OCI-LY7 (cell line): Measurements from ENCODE around the gene DLG5. TPM values are rescaled to one million over a fixed set of nuclear protein-coding genes. Genes with fewer than 3 reads are reported as not detected.

Source experiments
- BruUV-seq: library from RNA; stranded (reverse); fragments of 400-500 nt; replicated peaks from 2 replicates; lab custom pipeline; 2021; lab: Mats Ljungman, UMichigan
- CTCF ChIA-PET: fragments of 300-600 bp; sonication (Branson Sonifier 250); formaldehyde crosslinking; loops from one replicate; lab custom pipeline; 2022; ENCODE audit warnings: antibody characterized with exemption; ENCODE audit not compliant: unreplicated experiment; lab: Charles Lee
- POLR2A ChIA-PET: fragments of 300-600 bp; sonication (Branson Sonifier 250); formaldehyde crosslinking; loops from one replicate; lab custom pipeline; 2022; ENCODE audit warnings: antibody characterized with exemption; lab: Charles Lee
- DNase-seq: peaks from one replicate; pipeline ENCODE4 v3.0.0-alpha.2; 2015; ENCODE audit warnings: low spot score
- H2AFZ ChIP-seq: fragments of 200-600 bp; sonication (generic), shearing (Covaris generic); 2 replicates; pipeline ENCODE4 v1.6.1; 2014; ENCODE audit warnings: mild to moderate bottlenecking, antibody characterized with exemption, low read length, moderate library complexity
- H3K27ac ChIP-seq: fragments of 200-600 bp; sonication (generic); 2 replicates; pipeline ENCODE4 v1.5.1; 2014; ENCODE audit warnings: mixed run types, low read depth, mild to moderate bottlenecking, moderate library complexity, low read length, inconsistent platforms; ENCODE audit not compliant: poor library complexity, severe bottlenecking
- H3K36me3 ChIP-seq: fragments of 200-600 bp; sonication (generic); 2 replicates; pipeline ENCODE4 v1.6.1; 2014; ENCODE audit warnings: mild to moderate bottlenecking, antibody characterized with exemption, low read length, moderate library complexity, mixed read lengths; ENCODE audit not compliant: insufficient read depth
- H3K4me1 ChIP-seq: fragments of 200-600 bp; sonication (generic); 2 replicates; pipeline ENCODE4 v1.5.1; 2014; ENCODE audit warnings: mild to moderate bottlenecking, low read length; ENCODE audit not compliant: insufficient read depth, poor library complexity, severe bottlenecking
- H3K4me2 ChIP-seq: fragments of 200-600 bp; sonication (generic); 2 replicates; pipeline ENCODE4 v1.6.1; 2014; ENCODE audit warnings: mild to moderate bottlenecking, low read length
- H3K4me3 ChIP-seq: fragments of 200-600 bp; sonication (generic); 2 replicates; pipeline ENCODE4 v1.5.1; 2014; ENCODE audit warnings: mild to moderate bottlenecking, low read depth, low read length; ENCODE audit not compliant: poor library complexity, severe bottlenecking
- H3K79me2 ChIP-seq: fragments of 200-600 bp; sonication (generic); 2 replicates; pipeline ENCODE4 v1.6.1; 2016; ENCODE audit warnings: low read depth, mild to moderate bottlenecking, low read length, moderate library complexity, mixed read lengths; ENCODE audit not compliant: insufficient read depth
- H3K9me2 ChIP-seq: fragments of 200-600 bp; sonication (generic); 2 replicates; pipeline ENCODE4 v1.6.1; 2016; ENCODE audit warnings: mild to moderate bottlenecking, low read length, mixed read lengths; ENCODE audit not compliant: insufficient read depth
- H3K9me3 ChIP-seq: fragments of 200-600 bp; sonication (generic); 2 replicates; pipeline ENCODE4 v1.6.1; 2014; ENCODE audit warnings: mild to moderate bottlenecking, mixed run types, low read length, mixed read lengths
- H4K20me1 ChIP-seq: fragments of 200-600 bp; sonication (generic); 2 replicates; pipeline ENCODE4 v1.6.1; 2014; ENCODE audit warnings: mild to moderate bottlenecking, antibody characterized with exemption, low read length, moderate library complexity, mixed read lengths; ENCODE audit not compliant: insufficient read depth
- EZH2phosphoT487 ChIP-seq: fragments of 200-600 bp; sonication (generic); IDR thresholded peaks from 2 replicates; pipeline ENCODE4 v1.6.1; 2018; ENCODE audit warnings: low read depth, borderline replicate concordance, mild to moderate bottlenecking, mixed run types, antibody characterized with exemption, low read length, moderate library complexity, mixed read lengths
- intact Hi-C: fragments of 100-400 bp; cut with micrococcal nuclease; formaldehyde crosslinking; loops from one replicate; pipeline ENCODE4 v1.10.0; 2022; ENCODE audit not compliant: unreplicated experiment
- total RNA-seq, 2 experiments: library from RNA; depleted of rRNA in 1 of 2; stranded (reverse); fragments of >200 nt in 1 of 2; shearing (Covaris generic) in 1 of 2; gene quantifications; 2 replicates each; pipeline ENCODE4 v1.2.3, GENCODE V29; 2014 to 2022
- TF ChIP-seq, protein P1 (sequence below): fragments of 200-600 bp; sonication (generic); conservative IDR thresholded peaks from 2 replicates; pipeline ENCODE4 v1.5.1; 2014; ENCODE audit warnings: mild to moderate bottlenecking, antibody characterized with exemption, low read length, moderate library complexity, mixed read lengths

The DLG5 gene
- total RNA-seq, 2 experiments from 2014 or later, result 0.27 TPM; not detected in 1

DNA sequence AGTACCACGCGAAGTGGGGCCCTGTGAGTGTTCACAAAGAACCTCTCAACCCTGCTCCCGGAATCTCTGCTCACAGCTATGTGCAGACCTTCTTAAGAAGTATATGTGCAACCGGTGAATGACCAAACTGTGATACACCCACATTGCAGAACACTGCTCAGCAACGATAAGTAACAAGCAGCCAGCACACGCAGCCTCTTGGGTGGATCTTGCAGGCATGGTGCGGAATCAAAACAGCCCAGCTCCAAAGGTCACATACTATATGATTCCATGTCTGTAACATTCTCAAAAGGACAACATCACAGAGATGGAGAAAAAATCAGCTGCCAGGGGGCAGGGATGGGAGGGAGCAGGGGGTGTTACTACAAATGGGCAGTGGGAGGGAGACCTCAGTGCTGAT, 101.6 kb downstream of the DLG5 start:
- no peak for DNase-seq
- no peak overlapping the region for H2AFZ ChIP-seq
- intact Hi-C loops, result no loop called here
- no peak overlapping the region for H3K4me2 ChIP-seq
- BruUV-seq, result no TSS peak
- CTCF ChIA-PET, result no interaction called here
- H3K36me3 ChIP-seq, result no peaks in the 10 kb centered on the region
- POLR2A ChIA-PET, result no interaction called here
- no peak overlapping the region for H3K4me3 ChIP-seq
- H3K79me2 ChIP-seq, result no peaks in the 10 kb centered on the region
- no peaks in the 10 kb centered on the region for H4K20me1 ChIP-seq
- no peaks in the 10 kb centered on the region for H3K4me1 ChIP-seq
- H3K27ac ChIP-seq, result no peak overlapping the region
- no peaks in the 10 kb centered on the region for H3K9me2 ChIP-seq
- TF ChIP-seq EZH2phosphoT487, result no peak
- TF ChIP-seq, protein P1, sequence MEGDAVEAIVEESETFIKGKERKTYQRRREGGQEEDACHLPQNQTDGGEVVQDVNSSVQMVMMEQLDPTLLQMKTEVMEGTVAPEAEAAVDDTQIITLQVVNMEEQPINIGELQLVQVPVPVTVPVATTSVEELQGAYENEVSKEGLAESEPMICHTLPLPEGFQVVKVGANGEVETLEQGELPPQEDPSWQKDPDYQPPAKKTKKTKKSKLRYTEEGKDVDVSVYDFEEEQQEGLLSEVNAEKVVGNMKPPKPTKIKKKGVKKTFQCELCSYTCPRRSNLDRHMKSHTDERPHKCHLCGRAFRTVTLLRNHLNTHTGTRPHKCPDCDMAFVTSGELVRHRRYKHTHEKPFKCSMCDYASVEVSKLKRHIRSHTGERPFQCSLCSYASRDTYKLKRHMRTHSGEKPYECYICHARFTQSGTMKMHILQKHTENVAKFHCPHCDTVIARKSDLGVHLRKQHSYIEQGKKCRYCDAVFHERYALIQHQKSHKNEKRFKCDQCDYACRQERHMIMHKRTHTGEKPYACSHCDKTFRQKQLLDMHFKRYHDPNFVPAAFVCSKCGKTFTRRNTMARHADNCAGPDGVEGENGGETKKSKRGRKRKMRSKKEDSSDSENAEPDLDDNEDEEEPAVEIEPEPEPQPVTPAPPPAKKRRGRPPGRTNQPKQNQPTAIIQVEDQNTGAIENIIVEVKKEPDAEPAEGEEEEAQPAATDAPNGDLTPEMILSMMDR, result no peak
- no peaks in the 10 kb centered on the region for H3K9me3 ChIP-seq

DNA sequence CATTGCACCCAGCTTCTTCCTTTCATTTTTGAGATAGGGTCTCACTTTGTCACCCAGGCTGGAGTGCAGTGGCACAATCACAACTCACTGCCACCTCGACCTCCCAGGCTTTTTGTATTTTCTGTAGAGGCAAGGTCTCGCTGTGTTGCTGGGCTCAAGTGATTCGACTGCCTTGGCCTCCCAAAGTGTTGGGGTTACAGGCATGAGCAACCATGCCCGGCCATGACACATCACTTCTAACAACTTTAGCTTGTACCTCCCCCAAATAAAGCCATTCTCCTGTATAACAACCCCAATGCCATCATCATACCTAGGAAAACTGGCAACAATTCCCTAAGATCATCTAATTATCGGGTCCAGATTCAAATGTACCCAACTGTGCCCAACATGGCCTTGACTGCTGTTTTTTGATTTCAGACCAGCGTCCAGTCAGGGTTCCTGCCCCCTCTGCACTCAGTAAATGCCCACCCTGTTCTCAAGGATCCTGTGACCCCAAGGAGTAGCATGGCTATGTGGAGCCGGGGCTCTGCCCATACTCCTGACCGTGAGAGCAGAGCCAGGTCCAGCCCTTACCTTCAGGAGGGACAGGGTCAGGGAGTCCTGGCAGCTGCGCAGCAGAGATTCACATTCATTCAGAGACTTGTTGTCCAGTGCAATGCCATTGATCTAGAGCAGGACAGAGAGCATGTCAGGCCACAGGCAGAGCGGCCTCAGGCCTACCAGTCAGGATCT, 102.6 kb downstream of the DLG5 start:
- no peaks in the 10 kb centered on the region for H3K79me2 ChIP-seq
- no peak overlapping the region for H3K4me2 ChIP-seq
- H2AFZ ChIP-seq, result no peak overlapping the region
- H3K9me2 ChIP-seq, result no peaks in the 10 kb centered on the region
- H3K27ac ChIP-seq, result no peak overlapping the region
- no peak overlapping the region for H3K4me3 ChIP-seq
- POLR2A ChIA-PET, result no interaction called here
- no peaks in the 10 kb centered on the region for H3K36me3 ChIP-seq
- intact Hi-C loops, result no loop called here
- no TSS peak for BruUV-seq
- H4K20me1 ChIP-seq, result no peaks in the 10 kb centered on the region
- H3K4me1 ChIP-seq, result no peaks in the 10 kb centered on the region
- CTCF ChIA-PET, result interaction anchor here (0.6 kb wide), 1 partner anchor 257 kb away, joined by 3 read pairs; no protein-coding TSS in a partner anchor
- DNase-seq, result no peak
- TF ChIP-seq EZH2phosphoT487, result no peak
- TF ChIP-seq, protein P1, result no peak
- no peaks in the 10 kb centered on the region for H3K9me3 ChIP-seq

DNA sequence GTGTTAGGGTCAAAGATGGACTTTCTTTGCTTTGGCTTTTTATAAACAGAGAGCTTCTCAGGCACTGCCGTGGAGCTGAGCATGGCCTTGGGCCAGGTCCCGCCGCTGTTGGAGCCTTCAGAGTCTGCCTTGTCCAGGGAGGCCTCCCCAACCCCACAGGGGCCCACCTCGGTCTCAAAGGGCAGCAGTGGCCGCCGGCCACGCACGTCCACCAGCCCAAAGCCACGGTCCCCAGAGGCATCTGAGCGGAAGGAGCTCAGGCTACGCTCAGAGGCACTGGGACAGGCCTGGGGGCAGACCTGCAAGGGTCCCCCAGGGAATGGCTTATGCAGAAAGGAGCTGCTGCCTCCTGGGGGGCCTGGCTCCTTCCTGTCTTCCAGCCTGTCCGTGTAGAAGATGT, 105.0 kb downstream of the DLG5 start:
- Histone ChIP-seq H3K4me2 (no peak overlapping the region), H4K20me1 (no peaks in the 10 kb centered on the region), H3K36me3 (no peaks in the 10 kb centered on the region), H3K9me2 (no peaks in the 10 kb centered on the region), H3K9me3 (no peaks in the 10 kb centered on the region), H2AFZ (no peak overlapping the region), H3K4me3 (no peak overlapping the region), H3K79me2 (no peaks in the 10 kb centered on the region), H3K4me1 (no peaks in the 10 kb centered on the region), H3K27ac (no peak overlapping the region)
- no peak for DNase-seq
- intact Hi-C loops, result no loop called here
- ChIA-PET CTCF (no interaction called here), POLR2A (no interaction called here)
- no peak for TF ChIP-seq EZH2phosphoT487
- TF ChIP-seq, protein P1, result no peak
- no TSS peak for BruUV-seq
